MM.1S (cell line): ENCODE results near the gene ZNF438.
"Not testable (repeated sequence)": the region's sequence is repeated elsewhere in the genome, so short reads cannot be mapped to it uniquely, and the experiment has no call there.

Source experiments
- DNase-seq: peaks from one replicate; pipeline ENCODE4 v3.0.0-alpha.2; 2015
- H2AFZ ChIP-seq: fragments of 300-600 bp; sonication (generic); 2 replicates; pipeline ENCODE4 v1.6.0; 2016; ENCODE audit warnings: antibody characterized with exemption, low read length
- H3F3A ChIP-seq: fragments of 300-600 bp; sonication (generic); 2 replicates; pipeline ENCODE4 v1.6.1; 2016; ENCODE audit warnings: mild to moderate bottlenecking, antibody characterized with exemption, low read length, moderate library complexity, mixed read lengths; ENCODE audit not compliant: insufficient read depth
- H3K27ac ChIP-seq: fragments of 300-600 bp; sonication (generic); 2 replicates; pipeline ENCODE4 v1.5.1; 2016; ENCODE audit warnings: mild to moderate bottlenecking, low read length
- H3K27me3 ChIP-seq: fragments of 300-600 bp; sonication (generic); replicated peaks from 2 replicates; pipeline ENCODE4 v1.6.0; 2016; ENCODE audit warnings: low read length; ENCODE audit not compliant: insufficient read depth
- H3K36me3 ChIP-seq: fragments of 300-600 bp; sonication (generic); replicated peaks from 2 replicates; pipeline ENCODE4 v1.6.1; 2016; ENCODE audit warnings: mild to moderate bottlenecking, low read length, mixed read lengths; ENCODE audit not compliant: insufficient read depth
- H3K4me1 ChIP-seq: fragments of 300-600 bp; sonication (generic); 2 replicates; pipeline ENCODE4 v1.6.1; 2016; ENCODE audit warnings: low read length, mixed read lengths
- H3K4me2 ChIP-seq: fragments of 300-600 bp; sonication (generic); 2 replicates; pipeline ENCODE4 v1.6.0; 2016; ENCODE audit warnings: low read depth, low read length
- H3K4me3 ChIP-seq: fragments of 300-600 bp; sonication (generic); 2 replicates; pipeline ENCODE4 v1.5.1; 2016; ENCODE audit warnings: low read length, mixed read lengths
- H3K79me2 ChIP-seq: fragments of 300-600 bp; sonication (generic); 2 replicates; pipeline ENCODE4 v1.6.1; 2016; ENCODE audit warnings: mixed run types, low read length, mixed read lengths
- H3K9ac ChIP-seq: fragments of 300-600 bp; sonication (generic); 2 replicates; pipeline ENCODE4 v1.6.1; 2016; ENCODE audit warnings: low read length, mixed read lengths
- H3K9me2 ChIP-seq: fragments of 300-600 bp; sonication (generic); replicated peaks from 2 replicates; pipeline ENCODE4 v1.6.1; 2016; ENCODE audit warnings: mild to moderate bottlenecking, low read length, mixed read lengths; ENCODE audit not compliant: insufficient read depth
- H3K9me3 ChIP-seq: fragments of 300-600 bp; sonication (generic); replicated peaks from 2 replicates; pipeline ENCODE4 v1.6.1; 2016; ENCODE audit warnings: mild to moderate bottlenecking, low read length, mixed read lengths; ENCODE audit not compliant: insufficient read depth
- H4K20me1 ChIP-seq: fragments of 300-600 bp; sonication (generic); 2 replicates; pipeline ENCODE4 v1.6.1; 2016; ENCODE audit warnings: mild to moderate bottlenecking, low read length, moderate library complexity, mixed read lengths; ENCODE audit not compliant: insufficient read depth
- EZH2 ChIP-seq: fragments of 300-600 bp; sonication (generic); optimal IDR thresholded peaks from 2 replicates; pipeline ENCODE3; 2017; ENCODE audit warnings: low read depth, mild to moderate bottlenecking, antibody characterized with exemption, low read length, mixed read lengths
- EZH2phosphoT487 ChIP-seq: fragments of 300-600 bp; sonication (generic); IDR thresholded peaks from 2 replicates; pipeline ENCODE4 v1.6.1; 2018; ENCODE audit warnings: antibody characterized with exemption, low read length
- TF ChIP-seq, protein P1 (sequence below): fragments of 300-600 bp; sonication (generic); IDR thresholded peaks from 2 replicates; pipeline ENCODE4 v1.5.1; 2016; ENCODE audit warnings: antibody characterized with exemption, low read length, mixed read lengths

The ZNF438 gene

GRCh38 chr10:31061941-31062340 is 30.3 kb upstream of the ZNF438 start:
- Histone ChIP-seq H3K27ac (no peak overlapping the region), H3F3A (no peaks in the 10 kb centered on the region), H4K20me1 (no peaks in the 10 kb centered on the region), H3K9me2 (no peaks in the 10 kb centered on the region), H3K4me1 (no peaks in the 10 kb centered on the region), H3K4me2 (no peak overlapping the region), H3K4me3 (no peak overlapping the region), H3K36me3 (no peaks in the 10 kb centered on the region), H3K9ac (no peak overlapping the region), H3K27me3 (no peaks in the 10 kb centered on the region), H2AFZ (no peak overlapping the region), H3K79me2 (no peaks in the 10 kb centered on the region), H3K9me3 (no peaks in the 10 kb centered on the region)
- DNase-seq, result no peak
- TF ChIP-seq, protein P1, sequence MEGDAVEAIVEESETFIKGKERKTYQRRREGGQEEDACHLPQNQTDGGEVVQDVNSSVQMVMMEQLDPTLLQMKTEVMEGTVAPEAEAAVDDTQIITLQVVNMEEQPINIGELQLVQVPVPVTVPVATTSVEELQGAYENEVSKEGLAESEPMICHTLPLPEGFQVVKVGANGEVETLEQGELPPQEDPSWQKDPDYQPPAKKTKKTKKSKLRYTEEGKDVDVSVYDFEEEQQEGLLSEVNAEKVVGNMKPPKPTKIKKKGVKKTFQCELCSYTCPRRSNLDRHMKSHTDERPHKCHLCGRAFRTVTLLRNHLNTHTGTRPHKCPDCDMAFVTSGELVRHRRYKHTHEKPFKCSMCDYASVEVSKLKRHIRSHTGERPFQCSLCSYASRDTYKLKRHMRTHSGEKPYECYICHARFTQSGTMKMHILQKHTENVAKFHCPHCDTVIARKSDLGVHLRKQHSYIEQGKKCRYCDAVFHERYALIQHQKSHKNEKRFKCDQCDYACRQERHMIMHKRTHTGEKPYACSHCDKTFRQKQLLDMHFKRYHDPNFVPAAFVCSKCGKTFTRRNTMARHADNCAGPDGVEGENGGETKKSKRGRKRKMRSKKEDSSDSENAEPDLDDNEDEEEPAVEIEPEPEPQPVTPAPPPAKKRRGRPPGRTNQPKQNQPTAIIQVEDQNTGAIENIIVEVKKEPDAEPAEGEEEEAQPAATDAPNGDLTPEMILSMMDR, result no peak
- no peak for TF ChIP-seq EZH2
- no peak for TF ChIP-seq EZH2phosphoT487

DNA sequence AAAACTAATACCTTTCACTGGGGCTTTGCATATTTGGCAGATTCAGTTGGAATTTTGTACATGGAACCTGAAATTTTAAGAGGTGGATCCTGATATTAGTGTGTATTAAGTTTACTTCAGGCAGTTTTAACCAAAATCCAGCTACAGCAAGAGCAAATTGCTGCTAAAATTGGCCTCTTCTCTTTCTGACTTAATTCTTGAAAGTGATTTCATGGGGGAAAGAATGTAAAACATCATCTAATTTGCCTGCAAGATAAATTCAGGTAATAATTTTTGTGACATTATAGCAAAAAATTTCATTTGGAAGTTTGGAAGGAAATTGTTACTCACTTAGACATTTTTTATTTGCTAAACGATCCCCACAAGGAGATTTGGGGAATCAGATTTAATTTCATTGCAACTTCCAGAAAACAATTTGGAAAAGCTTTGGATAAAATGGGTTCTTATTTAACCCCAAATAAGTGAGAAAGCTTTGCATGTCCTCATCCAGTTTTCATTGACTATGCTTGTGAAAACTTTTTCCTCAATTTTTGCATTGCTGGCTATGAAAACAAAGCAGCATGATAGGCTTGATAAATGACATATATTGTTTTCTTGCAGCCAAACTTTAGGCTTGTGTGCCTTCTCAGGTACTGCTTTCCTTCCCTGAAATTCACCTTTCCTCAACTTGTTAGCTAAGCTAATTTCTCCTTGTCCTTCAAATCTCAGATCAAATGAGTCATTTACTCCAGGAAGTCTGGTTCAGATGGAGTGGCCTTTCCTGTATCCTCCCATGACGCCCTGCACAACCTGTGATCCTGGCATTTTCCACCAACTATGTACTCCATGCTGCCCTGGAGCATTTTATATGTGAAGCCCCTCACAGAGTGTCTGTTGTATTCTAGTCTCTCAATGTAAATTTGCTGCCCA is 27.4 kb upstream of the ZNF438 start:
- Histone ChIP-seq H3F3A (no peaks in the 10 kb centered on the region), H3K9ac (no peak overlapping the region), H3K27ac (no peak overlapping the region), H2AFZ (no peak overlapping the region), H3K4me1 (no peaks in the 10 kb centered on the region), H3K4me3 (no peak overlapping the region), H3K27me3 (no peaks in the 10 kb centered on the region), H3K79me2 (no peaks in the 10 kb centered on the region), H3K4me2 (no peak overlapping the region), H3K36me3 (no peaks in the 10 kb centered on the region), H3K9me2 (no peaks in the 10 kb centered on the region), H3K9me3 (no peaks in the 10 kb centered on the region), H4K20me1 (no peaks in the 10 kb centered on the region)
- DNase-seq, result no peak
- TF ChIP-seq EZH2, result no peak
- TF ChIP-seq, protein P1, result no peak
- TF ChIP-seq EZH2phosphoT487, result no peak

DNA sequence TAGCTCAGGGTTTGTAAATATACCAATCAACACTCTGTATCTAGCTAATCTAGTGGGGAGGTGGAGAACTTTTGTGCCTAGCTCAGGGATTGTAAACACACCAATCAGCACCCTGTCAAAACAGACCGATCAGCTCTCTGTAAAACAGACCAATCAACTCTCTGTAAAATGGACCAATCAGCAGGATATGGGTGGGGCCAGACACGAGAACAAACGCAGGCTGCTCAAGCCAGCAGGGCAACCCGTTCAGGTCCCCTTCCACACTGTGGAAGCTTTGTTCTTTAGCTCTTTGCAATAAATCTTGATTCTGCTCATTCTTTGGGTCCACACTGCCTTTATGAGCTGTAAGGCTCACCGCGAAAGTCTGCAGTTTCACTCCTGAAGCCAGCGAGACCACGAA is 25.0 kb upstream of the ZNF438 start:
- H3K4me2 ChIP-seq, H3K36me3 ChIP-seq, H3K27ac ChIP-seq, H3K79me2 ChIP-seq, H4K20me1 ChIP-seq, DNase-seq, H3K4me1 ChIP-seq, H3K9me2 ChIP-seq, H3K9ac ChIP-seq, H3F3A ChIP-seq, H2AFZ ChIP-seq, H3K27me3 ChIP-seq, H3K9me3 ChIP-seq, H3K4me3 ChIP-seq: not testable (repeated sequence)

DNA sequence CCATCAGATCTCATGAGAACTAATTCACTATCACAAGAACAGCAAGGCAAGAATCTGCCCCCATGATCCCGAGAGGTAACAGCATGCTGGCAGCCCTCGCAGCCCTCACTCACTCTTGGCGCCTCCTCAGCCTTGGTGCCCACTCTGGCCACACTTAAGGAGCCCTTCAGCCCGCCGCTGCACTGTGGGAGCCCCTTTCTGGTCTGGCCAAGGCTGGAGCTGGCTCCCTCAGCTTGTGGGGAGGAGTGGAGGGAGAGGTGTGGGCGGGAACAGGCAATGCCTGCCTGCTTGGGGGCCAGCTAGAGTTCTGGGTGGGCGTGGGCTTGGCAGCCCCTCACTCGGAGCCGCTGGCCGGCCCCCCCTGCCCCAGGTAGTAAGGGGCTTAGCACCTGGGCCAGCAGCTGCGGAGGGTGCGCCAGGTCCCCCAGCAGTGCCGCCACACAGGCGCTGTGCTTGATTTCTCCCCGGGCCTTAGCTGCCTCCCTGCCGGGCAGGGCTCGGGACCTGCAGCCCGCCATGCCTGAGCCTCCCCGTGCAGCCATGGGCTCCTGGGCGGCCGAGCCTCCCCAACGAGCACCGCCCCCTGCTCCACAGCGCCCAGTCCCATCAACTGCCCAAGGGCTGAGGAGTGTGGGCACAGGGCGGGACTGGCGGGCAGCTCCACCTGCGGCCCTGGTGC is 24.0 kb upstream of the ZNF438 start:
- Histone ChIP-seq H3K4me2 (no peak overlapping the region), H4K20me1 (no peaks in the 10 kb centered on the region), H3K36me3 (no peaks in the 10 kb centered on the region), H3K79me2 (no peaks in the 10 kb centered on the region), H3K4me1 (no peaks in the 10 kb centered on the region), H3K9me3 (no peaks in the 10 kb centered on the region), H3K27ac (no peak overlapping the region), H3K27me3 (no peaks in the 10 kb centered on the region), H3F3A (no peaks in the 10 kb centered on the region), H3K9me2 (no peaks in the 10 kb centered on the region), H2AFZ (no peak overlapping the region), H3K4me3 (no peak overlapping the region), H3K9ac (no peak overlapping the region)
- TF ChIP-seq EZH2, result no peak
- TF ChIP-seq, protein P1, result no peak
- no peak for TF ChIP-seq EZH2phosphoT487
- DNase-seq, result no peak
